ENCODE measurements around the gene NTS. TPM values are rescaled to one million over a fixed set of nuclear protein-coding genes. Genes with fewer than 3 reads are reported as not detected.

NTS gene
- total and polyA plus RNA-seq, 2 experiments from 2014 or later, result 17.1 to 30.8 TPM

- no peak for TF ChIP-seq ZNF462 (CRISPR knock-in tag; IDR thresholded peaks at IDR 0.05)
- TF ChIP-seq REST (IDR thresholded peaks at IDR 0.05; ENCODE audit: unreplicated experiment), result no peak
- no peak for TF ChIP-seq EZH2 (IDR thresholded peaks at IDR 0.05; ENCODE audit: low read depth, unreplicated experiment)
- no peak for TF ChIP-seq STAT1 (IDR thresholded peaks at IDR 0.05; ENCODE audit: unreplicated experiment)
- TF ChIP-seq ZNF331 (CRISPR knock-in tag; IDR thresholded peaks at IDR 0.05; ENCODE audit: low read depth), result no peak
These were observed 3.4 kb downstream of the NTS start (continued) for GRCh38 chr12:85877459-85877858.

GRCh38 chr12:85883763-85884162 lies 9.7 kb downstream of the NTS start:
- H3K4me1 ChIP-seq (ENCODE audit: insufficient read depth), result peaks cover 8% of the 10 kb centered on the region; the same call in 1 of the 2 replicates
- no peak for ATAC-seq
- H3K4me3 Mint-ChIP-seq, result no peak overlapping the region

More at GRCh38 chr12:85883763-85884162, 9.7 kb downstream of the NTS start:
- Histone ChIP-seq H3K79me2 (replicated peaks; ENCODE audit: insufficient read depth) (no peaks in the 10 kb centered on the region), H3K27ac (ENCODE audit: low read depth) (no peak overlapping the region), H3K36me3 (ENCODE audit: insufficient read depth) (no peaks in the 10 kb centered on the region), H3K27me3 (ENCODE audit: insufficient read depth) (no peaks in the 10 kb centered on the region), H3K4me3 (no peak overlapping the region), H2AFZ (no peak overlapping the region), H3K4me2 (no peak overlapping the region), H3F3A (replicated peaks; ENCODE audit: low read depth) (no peaks in the 10 kb centered on the region), H3K9me2 (ENCODE audit: insufficient read depth) (no peaks in the 10 kb centered on the region), H4K20me1 (replicated peaks; ENCODE audit: insufficient read depth) (no peaks in the 10 kb centered on the region)
- Mint-ChIP-seq H3K36me3 (ENCODE audit: low read depth) (no peaks in the 10 kb centered on the region; the same call in 2 of the 3 replicates), H3K27ac (no peak overlapping the region), H3K27me3 (ENCODE audit: insufficient read depth, low read depth, poor library complexity) (no peaks in the 10 kb centered on the region), H3K9me3 (no peaks in the 10 kb centered on the region), H3K4me1 (no peaks in the 10 kb centered on the region)
- TF ChIP-seq JUNB (IDR thresholded peaks at IDR 0.05; ENCODE audit: unreplicated experiment) (no peak), REST (IDR thresholded peaks at IDR 0.05; ENCODE audit: unreplicated experiment) (no peak)
- DNase-seq (ENCODE audit: low spot score), result no peak

All from GM23338 (cell line).